ENCODE results near the gene PIKFYVE. TPM values are rescaled to one million over a fixed set of nuclear protein-coding genes. Genes with fewer than 3 reads are reported as not detected.

The PIKFYVE gene
- total RNA-seq, 2 experiments from 2014 or later = 29.7 to 50.0 TPM

DNA sequence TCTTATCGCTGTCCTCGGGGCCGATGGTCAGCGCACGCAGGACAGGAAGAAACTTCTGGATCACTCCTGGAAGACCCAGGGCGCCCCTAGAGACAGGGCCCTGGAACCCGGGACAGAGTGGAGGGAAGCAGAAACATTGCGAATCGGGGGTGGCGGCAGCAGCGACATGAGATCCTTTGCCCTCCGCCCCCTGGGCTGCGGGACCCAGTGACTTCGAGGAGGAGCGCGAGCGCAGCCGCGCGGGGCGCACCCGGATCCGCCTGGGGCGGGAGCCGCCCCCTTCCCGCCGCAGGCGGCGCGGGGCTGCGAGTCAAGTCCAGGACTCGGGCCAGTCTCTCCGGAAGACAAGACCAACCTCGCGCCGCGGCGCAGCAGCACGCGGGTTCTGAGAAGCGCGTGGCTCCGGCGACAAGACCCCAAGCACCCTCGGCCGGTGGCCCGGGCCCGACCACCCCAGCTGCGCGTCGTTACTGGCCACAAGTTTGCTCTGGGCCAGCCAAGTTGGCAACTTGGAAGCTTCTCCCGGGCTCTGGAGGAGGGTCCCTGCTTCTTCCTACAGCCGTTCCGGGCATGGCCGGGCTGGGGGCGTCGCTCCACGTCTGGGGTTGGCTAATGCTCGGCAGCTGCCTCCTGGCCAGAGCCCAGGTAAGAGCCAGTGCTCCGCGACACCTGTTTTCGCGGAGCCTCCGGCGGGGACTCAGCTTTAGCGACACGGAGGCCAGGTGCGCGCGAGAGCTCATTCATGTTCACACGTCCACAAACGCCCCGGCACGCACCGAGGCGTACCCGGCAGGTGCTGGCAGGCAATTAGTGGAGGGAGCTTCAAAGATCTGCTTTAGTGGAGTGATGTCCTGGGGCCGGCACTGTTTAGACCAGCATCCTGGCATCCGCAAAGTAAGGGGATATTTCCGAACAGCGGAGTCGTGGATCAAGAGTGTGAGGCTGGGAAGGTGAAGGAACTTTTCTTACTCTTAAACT is 140.7 kb downstream of the PIKFYVE start, which contains the start of gene PTH2R:
Gene PTH2R (plus strand): TSS at position 319 of the 978 bp plus-strand sequence. CDS start 252 bp downstream, at position 571.
- H4K20me1 ChIP-seq (ENCODE audit: insufficient read depth, low read length) = no peaks in the 10 kb centered on the region
- no peak within 1 kb of the TSS for H2AFZ ChIP-seq (ENCODE audit: low read length)
- no peak for TF ChIP-seq EZH2phosphoT487 (IDR thresholded peaks at IDR 0.05; ENCODE audit: borderline replicate concordance, low read depth, low read length)
- TF ChIP-seq, protein P1, sequence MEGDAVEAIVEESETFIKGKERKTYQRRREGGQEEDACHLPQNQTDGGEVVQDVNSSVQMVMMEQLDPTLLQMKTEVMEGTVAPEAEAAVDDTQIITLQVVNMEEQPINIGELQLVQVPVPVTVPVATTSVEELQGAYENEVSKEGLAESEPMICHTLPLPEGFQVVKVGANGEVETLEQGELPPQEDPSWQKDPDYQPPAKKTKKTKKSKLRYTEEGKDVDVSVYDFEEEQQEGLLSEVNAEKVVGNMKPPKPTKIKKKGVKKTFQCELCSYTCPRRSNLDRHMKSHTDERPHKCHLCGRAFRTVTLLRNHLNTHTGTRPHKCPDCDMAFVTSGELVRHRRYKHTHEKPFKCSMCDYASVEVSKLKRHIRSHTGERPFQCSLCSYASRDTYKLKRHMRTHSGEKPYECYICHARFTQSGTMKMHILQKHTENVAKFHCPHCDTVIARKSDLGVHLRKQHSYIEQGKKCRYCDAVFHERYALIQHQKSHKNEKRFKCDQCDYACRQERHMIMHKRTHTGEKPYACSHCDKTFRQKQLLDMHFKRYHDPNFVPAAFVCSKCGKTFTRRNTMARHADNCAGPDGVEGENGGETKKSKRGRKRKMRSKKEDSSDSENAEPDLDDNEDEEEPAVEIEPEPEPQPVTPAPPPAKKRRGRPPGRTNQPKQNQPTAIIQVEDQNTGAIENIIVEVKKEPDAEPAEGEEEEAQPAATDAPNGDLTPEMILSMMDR (conservative IDR thresholded peaks at IDR 0.05; ENCODE audit: low read length) = no peak
- no peaks in the 10 kb centered on the region for H3K9me3 ChIP-seq (ENCODE audit: low read length)
- H3K4me3 ChIP-seq (ENCODE audit: low read depth, low read length, poor library complexity, severe bottlenecking) = no peak within 1 kb of the TSS
- no peaks in the 10 kb centered on the region for H3K9me2 ChIP-seq (ENCODE audit: insufficient read depth, low read length)
- H3K4me1 ChIP-seq (ENCODE audit: insufficient read depth, low read length, poor library complexity, severe bottlenecking) = no peaks in the 10 kb centered on the region
- no peak within 1 kb of the TSS for H3K4me2 ChIP-seq (ENCODE audit: low read length)
- ChIA-PET CTCF (ENCODE audit: unreplicated experiment) (no interaction called here), POLR2A (no interaction called here)
- no peak for DNase-seq (ENCODE audit: low spot score)
- no TSS peak for BruUV-seq (replicated peaks)
- H3K79me2 ChIP-seq (ENCODE audit: insufficient read depth, low read depth, low read length) = no peaks in the 10 kb centered on the region
- intact Hi-C loops (cut with micrococcal nuclease; ENCODE audit: unreplicated experiment) = no loop called here
- H3K36me3 ChIP-seq (ENCODE audit: insufficient read depth, low read length) = no peaks in the 10 kb centered on the region
- H3K27ac ChIP-seq (ENCODE audit: low read depth, low read length, poor library complexity, severe bottlenecking) = no peak within 1 kb of the TSS

DNA sequence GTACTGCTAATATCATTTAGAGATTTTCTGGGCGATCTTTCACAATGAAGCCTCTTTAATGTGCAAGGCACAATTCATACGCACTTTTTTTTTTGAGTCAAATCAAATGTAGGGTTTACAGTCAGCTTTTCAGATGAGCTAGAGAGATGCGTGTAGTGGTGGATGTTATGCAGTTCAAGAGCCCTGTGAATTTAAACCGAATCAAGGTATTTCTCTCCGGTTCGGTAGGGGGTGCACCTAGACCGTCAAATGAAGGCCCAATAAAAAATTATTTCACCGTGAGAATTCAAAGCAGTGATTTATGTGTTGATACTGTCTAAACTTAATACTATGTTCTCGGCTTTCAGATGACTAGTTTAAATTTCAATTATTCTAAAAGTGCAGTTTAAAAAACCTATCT is 141.6 kb downstream of the PIKFYVE start:
- no peaks in the 10 kb centered on the region for H4K20me1 ChIP-seq (ENCODE audit: insufficient read depth, low read length)
- no peaks in the 10 kb centered on the region for H3K36me3 ChIP-seq (ENCODE audit: insufficient read depth, low read length)
- H3K4me1 ChIP-seq (ENCODE audit: insufficient read depth, low read length, poor library complexity, severe bottlenecking) = no peaks in the 10 kb centered on the region
- TF ChIP-seq, protein P1 (conservative IDR thresholded peaks at IDR 0.05; ENCODE audit: low read length) = peak; percentile 57; the same call in 1 of the 2 replicates
- TF ChIP-seq EZH2phosphoT487 (IDR thresholded peaks at IDR 0.05; ENCODE audit: borderline replicate concordance, low read depth, low read length) = no peak
- no peak overlapping the region for H2AFZ ChIP-seq (ENCODE audit: low read length)
- intact Hi-C loops (cut with micrococcal nuclease; ENCODE audit: unreplicated experiment) = no loop called here
- no peak for DNase-seq (ENCODE audit: low spot score)
- ChIA-PET CTCF (ENCODE audit: unreplicated experiment) (no interaction called here), POLR2A (interaction anchor here (0.8 kb wide), 1 partner anchor 671 kb away, joined by 3 read pairs; no protein-coding TSS in a partner anchor)
- H3K9me2 ChIP-seq (ENCODE audit: insufficient read depth, low read length) = no peaks in the 10 kb centered on the region
- H3K4me2 ChIP-seq (ENCODE audit: low read length) = no peak overlapping the region
- H3K27ac ChIP-seq (ENCODE audit: low read depth, low read length, poor library complexity, severe bottlenecking) = no peak overlapping the region
- BruUV-seq (replicated peaks) = no TSS peak
- H3K79me2 ChIP-seq (ENCODE audit: insufficient read depth, low read depth, low read length) = no peaks in the 10 kb centered on the region
- no peak overlapping the region for H3K4me3 ChIP-seq (ENCODE audit: low read depth, low read length, poor library complexity, severe bottlenecking)
- no peaks in the 10 kb centered on the region for H3K9me3 ChIP-seq (ENCODE audit: low read length)

Other genes starting within 250 kb of the PIKFYVE start
- gene PLEKHM3, start 240.7 kb upstream of the PIKFYVE start, total RNA-seq (2014; rRNA removed; shearing (Covaris generic)) = 4.0 and 6.3 TPM in 2 replicates
- gene PLEKHM3, start 240.7 kb upstream of the PIKFYVE start, total RNA-seq (2022) = 3.7 and 5.4 TPM in 2 replicates
- not detected in 2 replicates for gene CRYGD, start 141.7 kb upstream of the PIKFYVE start, total RNA-seq (2014; rRNA removed; shearing (Covaris generic))
- not detected in 2 replicates for gene CRYGD, start 141.7 kb upstream of the PIKFYVE start, total RNA-seq (2022)
- not detected in 2 replicates for gene CRYGC, start 136.4 kb upstream of the PIKFYVE start, total RNA-seq (2014; rRNA removed; shearing (Covaris generic))
- not detected in 2 replicates for gene CRYGC, start 136.4 kb upstream of the PIKFYVE start, total RNA-seq (2022)
- not detected in 2 replicates for gene CRYGB, start 120.1 kb upstream of the PIKFYVE start, total RNA-seq (2014; rRNA removed; shearing (Covaris generic))
- not detected in 2 replicates for gene CRYGB, start 120.1 kb upstream of the PIKFYVE start, total RNA-seq (2022)
- gene CRYGA, start 102.7 kb upstream of the PIKFYVE start, total RNA-seq (2014; rRNA removed; shearing (Covaris generic)) = not detected in 2 replicates
- not detected in 2 replicates for gene CRYGA, start 102.7 kb upstream of the PIKFYVE start, total RNA-seq (2022)
- gene C2orf80, start 76.2 kb upstream of the PIKFYVE start, total RNA-seq (2014; rRNA removed; shearing (Covaris generic)) = not detected in 2 replicates
- gene C2orf80, start 76.2 kb upstream of the PIKFYVE start, total RNA-seq (2022) = not detected in 2 replicates
- gene IDH1, start 11.2 kb upstream of the PIKFYVE start, total RNA-seq (2014; rRNA removed; shearing (Covaris generic)) = 28.2 and 36.2 TPM in 2 replicates
- gene IDH1, start 11.2 kb upstream of the PIKFYVE start, total RNA-seq (2022) = 48.9 and 57.2 TPM in 2 replicates
- 0.06 TPM in 1 of 2 replicates, not detected in the other for gene PTH2R, start 140.5 kb downstream of the PIKFYVE start, total RNA-seq (2014; rRNA removed; shearing (Covaris generic))
- 0.13 and 0.18 TPM in 2 replicates for gene PTH2R, start 140.5 kb downstream of the PIKFYVE start, total RNA-seq (2022)

All from OCI-LY7 (cell line).